Activated T-cell treated with anti-CD3 and anti-CD28 coated beads for 4 hours (primary cell): ENCODE results near the gene MMEL1.
"Not testable (repeated sequence)": the region's sequence is repeated elsewhere in the genome, so short reads cannot be mapped to it uniquely, and the experiment has no call there.

Source experiments
- DNase-seq: peaks from one replicate; pipeline ENCODE4 v3.0.0-alpha.2; 2020

The MMEL1 gene

GRCh38 chr1:2568187-2568816 lies 64.5 kb downstream of the MMEL1 start:
- DNase-seq, result not testable (repeated sequence)

- DNase-seq, result no peak
Observed at GRCh38 chr1:2567083-2567679, 65.6 kb downstream of the MMEL1 start.

- no peak for DNase-seq
Observed at GRCh38 chr1:2566101-2567045, 66.4 kb downstream of the MMEL1 start.

- DNase-seq, result no peak
Observed at GRCh38 chr1:2564815-2565374, 67.9 kb downstream of the MMEL1 start.

GRCh38 chr1:2564006-2564814 lies 68.6 kb downstream of the MMEL1 start:
- DNase-seq, result no peak

- DNase-seq, result no peak
Observed at GRCh38 chr1:2563205-2563604, 69.6 kb downstream of the MMEL1 start.

- DNase-seq, result no peak
Observed at GRCh38 chr1:2561898-2562895, 70.6 kb downstream of the MMEL1 start.

- DNase-seq, result no peak
Observed at GRCh38 chr1:2561446-2561845, 71.4 kb downstream of the MMEL1 start.

- DNase-seq, result no peak
Observed at GRCh38 chr1:2560299-2561073, 72.3 kb downstream of the MMEL1 start.

GRCh38 chr1:2559509-2560298 lies 73.1 kb downstream of the MMEL1 start:
- no peak for DNase-seq

GRCh38 chr1:2558861-2559260 lies 74.0 kb downstream of the MMEL1 start:
- DNase-seq, result no peak

GRCh38 chr1:2558420-2558819 lies 74.4 kb downstream of the MMEL1 start:
- no peak for DNase-seq

GRCh38 chr1:2557482-2558400 lies 75.1 kb downstream of the MMEL1 start:
- no peak for DNase-seq

GRCh38 chr1:2556678-2557481 lies 75.9 kb downstream of the MMEL1 start:
- no peak for DNase-seq

GRCh38 chr1:2556277-2556677 lies 76.5 kb downstream of the MMEL1 start, which contains the start of gene TNFRSF14:
Gene TNFRSF14, plus strand, starts transcription at chr1:2556371. Its CDS starts 294 bp downstream, at chr1:2556665.
- peak; percentile 61 for DNase-seq

- no peak for DNase-seq
Observed at GRCh38 chr1:2555634-2556276, 77.1 kb downstream of the MMEL1 start.
